ENCODE measurements around the gene USP22.
A peak's percentile ranks its signal among the peaks of the same experiment; 100 is the strongest.

Gene USP22

DNA sequence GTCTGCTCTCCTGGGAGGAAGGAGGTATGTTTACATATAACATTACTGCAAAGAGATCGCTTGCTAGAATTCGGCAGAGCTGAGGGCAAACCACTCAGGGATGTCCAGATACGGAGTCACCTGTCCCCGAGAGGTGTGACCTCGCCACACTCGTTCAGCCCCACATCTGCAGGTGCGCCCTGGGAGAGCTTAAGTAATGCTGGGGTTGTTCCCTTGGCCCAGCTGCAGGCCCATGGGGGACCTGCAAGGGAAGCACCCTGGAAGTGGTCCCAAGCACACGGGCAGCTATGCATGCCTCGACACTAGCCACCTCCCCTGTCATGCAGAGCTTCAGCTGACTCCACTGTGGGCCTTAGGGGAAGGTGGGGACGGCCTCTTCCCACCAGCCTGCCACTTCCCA lies 22.2 kb downstream of the USP22 start:
- no peak for DNase-seq (ENCODE audit: low read depth)
- no peak overlapping the region for H3K4me3 ChIP-seq (ENCODE audit: low read depth, low read length)
- TF ChIP-seq, protein P1, sequence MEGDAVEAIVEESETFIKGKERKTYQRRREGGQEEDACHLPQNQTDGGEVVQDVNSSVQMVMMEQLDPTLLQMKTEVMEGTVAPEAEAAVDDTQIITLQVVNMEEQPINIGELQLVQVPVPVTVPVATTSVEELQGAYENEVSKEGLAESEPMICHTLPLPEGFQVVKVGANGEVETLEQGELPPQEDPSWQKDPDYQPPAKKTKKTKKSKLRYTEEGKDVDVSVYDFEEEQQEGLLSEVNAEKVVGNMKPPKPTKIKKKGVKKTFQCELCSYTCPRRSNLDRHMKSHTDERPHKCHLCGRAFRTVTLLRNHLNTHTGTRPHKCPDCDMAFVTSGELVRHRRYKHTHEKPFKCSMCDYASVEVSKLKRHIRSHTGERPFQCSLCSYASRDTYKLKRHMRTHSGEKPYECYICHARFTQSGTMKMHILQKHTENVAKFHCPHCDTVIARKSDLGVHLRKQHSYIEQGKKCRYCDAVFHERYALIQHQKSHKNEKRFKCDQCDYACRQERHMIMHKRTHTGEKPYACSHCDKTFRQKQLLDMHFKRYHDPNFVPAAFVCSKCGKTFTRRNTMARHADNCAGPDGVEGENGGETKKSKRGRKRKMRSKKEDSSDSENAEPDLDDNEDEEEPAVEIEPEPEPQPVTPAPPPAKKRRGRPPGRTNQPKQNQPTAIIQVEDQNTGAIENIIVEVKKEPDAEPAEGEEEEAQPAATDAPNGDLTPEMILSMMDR (conservative IDR thresholded peaks at IDR 0.05; ENCODE audit: low read depth, low read length): no peak

DNA sequence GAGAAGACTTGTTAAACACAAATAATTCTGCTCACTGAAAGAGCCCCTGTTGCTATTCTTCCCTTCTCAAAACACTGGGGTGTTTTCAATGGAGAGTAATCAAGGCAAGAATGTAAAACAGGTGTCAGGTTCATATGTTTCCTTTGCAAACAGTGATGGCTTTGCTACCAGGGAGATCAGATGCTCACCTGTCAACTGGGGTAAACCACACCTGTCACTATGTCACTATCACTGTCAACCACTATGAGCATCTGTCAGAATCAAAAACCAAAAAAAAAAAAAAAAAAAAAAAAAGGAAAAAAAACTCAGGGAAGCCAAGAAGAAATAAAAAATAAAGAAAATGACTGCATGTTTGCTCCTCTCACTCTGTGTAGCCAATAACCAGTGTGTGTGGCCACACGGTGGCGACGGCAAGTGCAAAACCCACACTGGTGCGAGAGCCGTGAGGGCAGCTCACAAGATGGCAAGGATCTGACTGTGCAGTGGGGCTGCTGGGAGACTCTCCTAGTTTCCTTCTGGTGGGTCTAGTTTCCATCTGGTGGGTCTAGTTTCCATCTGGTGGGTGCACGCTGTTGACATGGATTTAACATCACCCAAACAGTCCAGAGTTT lies 22.7 kb downstream of the USP22 start:
- H3K4me3 ChIP-seq (ENCODE audit: low read depth, low read length): no peak overlapping the region
- peak; percentile 59 for DNase-seq (ENCODE audit: low read depth)
- TF ChIP-seq, protein P1 (conservative IDR thresholded peaks at IDR 0.05; ENCODE audit: low read depth, low read length): peak; percentile 58

DNA sequence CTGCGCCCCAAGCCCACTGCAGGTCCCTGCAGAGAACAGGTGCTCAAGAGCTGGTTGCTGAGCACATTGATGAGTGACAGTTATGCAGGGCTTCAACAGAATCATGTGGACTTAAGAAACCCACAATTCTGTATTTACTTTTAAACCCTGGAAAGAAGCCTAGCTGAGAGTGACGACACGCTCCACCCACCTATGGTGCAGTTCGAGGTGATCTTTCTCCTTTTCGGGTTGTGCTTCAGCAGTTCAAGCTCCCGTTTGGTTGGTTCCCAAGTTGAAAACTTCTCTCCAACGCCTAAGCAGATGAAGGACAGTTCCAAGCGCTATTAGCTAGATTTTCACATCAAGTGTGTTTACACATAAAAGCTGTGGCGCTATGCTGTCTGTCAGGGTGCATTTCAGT lies 23.9 kb downstream of the USP22 start:
- TF ChIP-seq, protein P1 (conservative IDR thresholded peaks at IDR 0.05; ENCODE audit: low read depth, low read length): no peak
- no peak for DNase-seq (ENCODE audit: low read depth)
- no peak overlapping the region for H3K4me3 ChIP-seq (ENCODE audit: low read depth, low read length)

DNA sequence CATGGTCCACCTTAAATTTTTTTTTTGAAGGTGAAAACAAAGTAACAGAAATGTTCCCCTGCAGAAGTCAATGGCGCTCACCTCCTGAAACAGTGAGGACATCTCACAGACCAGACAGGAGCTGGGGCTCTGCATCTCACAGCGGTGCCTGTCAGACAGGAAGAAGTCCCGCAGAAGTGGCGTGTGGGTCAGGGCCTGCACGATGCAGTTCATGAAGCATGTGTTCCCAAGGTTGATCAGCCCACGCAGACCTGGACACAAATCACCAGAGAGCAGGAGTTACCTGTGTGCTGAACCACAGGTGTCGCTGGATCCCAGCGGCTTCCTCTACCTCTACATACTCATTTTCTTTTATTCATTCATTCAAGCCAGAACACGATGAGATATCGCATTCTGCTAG lies 24.9 kb downstream of the USP22 start:
- TF ChIP-seq, protein P1 (conservative IDR thresholded peaks at IDR 0.05; ENCODE audit: low read depth, low read length): no peak
- DNase-seq (ENCODE audit: low read depth): no peak
- H3K4me3 ChIP-seq (ENCODE audit: low read depth, low read length): no peak overlapping the region

DNA sequence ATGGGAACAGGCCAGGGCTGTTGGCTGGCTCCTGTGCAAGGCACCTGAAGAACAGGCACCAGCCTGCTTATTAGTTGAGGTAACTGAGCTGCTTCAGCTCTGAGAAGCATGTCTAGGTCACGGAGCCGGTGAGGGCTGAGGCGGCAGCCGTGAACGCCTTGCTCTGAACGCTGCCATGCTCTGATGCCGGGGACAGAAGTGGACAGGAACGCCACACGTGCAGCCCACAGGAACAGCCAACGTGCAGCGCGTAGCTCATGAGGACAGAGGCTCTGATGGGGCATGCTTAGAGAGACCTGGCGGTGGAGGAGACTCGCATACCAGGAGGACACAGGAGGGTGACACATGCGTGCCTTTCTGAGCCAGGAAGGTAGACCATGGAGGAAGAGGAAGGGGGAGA lies 25.6 kb downstream of the USP22 start:
- TF ChIP-seq, protein P1 (conservative IDR thresholded peaks at IDR 0.05; ENCODE audit: low read depth, low read length): no peak
- no peak overlapping the region for H3K4me3 ChIP-seq (ENCODE audit: low read depth, low read length)
- DNase-seq (ENCODE audit: low read depth): no peak

DNA sequence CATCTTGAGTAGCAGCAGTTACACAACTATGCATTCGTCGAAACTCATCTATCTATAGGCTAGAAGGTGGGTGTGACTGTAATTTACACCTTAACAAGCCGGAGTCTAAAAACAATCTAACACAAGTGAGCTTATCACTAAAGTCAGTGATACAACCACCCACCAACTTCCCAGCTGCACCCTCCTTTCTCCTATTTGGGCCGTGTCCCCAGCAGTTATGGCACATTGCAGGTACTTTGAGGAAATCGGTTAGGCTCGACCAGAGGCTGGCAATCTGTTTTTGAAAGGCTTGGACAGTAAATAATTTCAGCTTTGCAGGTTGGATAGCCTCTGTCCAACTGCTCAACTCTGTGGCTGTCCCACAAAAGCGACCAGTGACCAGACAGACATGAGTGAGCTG lies 26.0 kb downstream of the USP22 start:
- H3K4me3 ChIP-seq (ENCODE audit: low read depth, low read length): no peak overlapping the region
- TF ChIP-seq, protein P1 (conservative IDR thresholded peaks at IDR 0.05; ENCODE audit: low read depth, low read length): no peak
- no peak for DNase-seq (ENCODE audit: low read depth)

DNA sequence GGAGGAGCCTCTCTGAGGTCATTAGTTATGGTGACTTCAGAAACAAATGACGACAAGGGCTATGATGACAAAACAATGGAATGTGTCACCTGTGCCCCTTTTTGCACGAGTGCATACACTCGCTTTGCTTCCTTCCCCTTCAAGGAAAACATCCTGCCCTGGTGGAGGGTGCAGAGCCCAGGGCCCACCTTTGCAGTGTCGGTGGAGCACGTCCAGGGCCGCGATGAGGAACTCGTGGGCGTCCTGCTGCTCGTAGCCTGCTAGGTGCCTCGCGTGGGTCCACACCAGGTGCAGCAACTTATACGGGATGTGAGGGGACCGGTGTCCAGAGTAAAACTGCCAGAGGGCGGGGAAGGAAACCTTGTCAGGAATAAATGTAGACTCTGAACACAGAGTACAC lies 27.2 kb downstream of the USP22 start:
- no peak overlapping the region for H3K4me3 ChIP-seq (ENCODE audit: low read depth, low read length)
- TF ChIP-seq, protein P1 (conservative IDR thresholded peaks at IDR 0.05; ENCODE audit: low read depth, low read length): no peak
- DNase-seq (ENCODE audit: low read depth): no peak
